Prostate gland (tissue), 2 donors: ENCODE measurements around the gene VSTM2B.

Experiments used
- POLR2A ChIP-seq: fragments of 450-650 bp; IDR thresholded peaks from one replicate; pipeline ENCODE4 v1.6.1; 2016; ENCODE audit warnings: antibody characterized with exemption, mild to moderate bottlenecking
- POLR2AphosphoS5 ChIP-seq: sonication (generic); formaldehyde crosslinking; IDR thresholded peaks from one replicate; pipeline ENCODE4 v1.6.1; 2017; ENCODE audit warnings: antibody characterized with exemption
- TF ChIP-seq, protein P1 (sequence below), 4 experiments: fragments of 200-600 bp in 2 of 4; fragments of 450-650 bp in 2 of 4; sonication (generic) in 2 of 4; IDR thresholded peaks; 1 replicate in 3 of 4; 2 replicates in 1 of 4; pipeline ENCODE4 v1.5.1; 2016 to 2019; ENCODE audit warnings: antibody characterized with exemption in 4 of 4, mild to moderate bottlenecking in 2 of 4, moderate library complexity in 2 of 4

- TF ChIP-seq, protein P1, sequence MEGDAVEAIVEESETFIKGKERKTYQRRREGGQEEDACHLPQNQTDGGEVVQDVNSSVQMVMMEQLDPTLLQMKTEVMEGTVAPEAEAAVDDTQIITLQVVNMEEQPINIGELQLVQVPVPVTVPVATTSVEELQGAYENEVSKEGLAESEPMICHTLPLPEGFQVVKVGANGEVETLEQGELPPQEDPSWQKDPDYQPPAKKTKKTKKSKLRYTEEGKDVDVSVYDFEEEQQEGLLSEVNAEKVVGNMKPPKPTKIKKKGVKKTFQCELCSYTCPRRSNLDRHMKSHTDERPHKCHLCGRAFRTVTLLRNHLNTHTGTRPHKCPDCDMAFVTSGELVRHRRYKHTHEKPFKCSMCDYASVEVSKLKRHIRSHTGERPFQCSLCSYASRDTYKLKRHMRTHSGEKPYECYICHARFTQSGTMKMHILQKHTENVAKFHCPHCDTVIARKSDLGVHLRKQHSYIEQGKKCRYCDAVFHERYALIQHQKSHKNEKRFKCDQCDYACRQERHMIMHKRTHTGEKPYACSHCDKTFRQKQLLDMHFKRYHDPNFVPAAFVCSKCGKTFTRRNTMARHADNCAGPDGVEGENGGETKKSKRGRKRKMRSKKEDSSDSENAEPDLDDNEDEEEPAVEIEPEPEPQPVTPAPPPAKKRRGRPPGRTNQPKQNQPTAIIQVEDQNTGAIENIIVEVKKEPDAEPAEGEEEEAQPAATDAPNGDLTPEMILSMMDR (IDR thresholded peaks at IDR 0.05) = no peak
- TF ChIP-seq POLR2A (no peak), POLR2AphosphoS5 (no peak)
Measured at GRCh38 chr19:29515233-29515619, 10.6 kb upstream of the VSTM2B start.
